WI38 (cell line): ENCODE results near the gene GRPEL1.

Source experiments
- H3K4me3 ChIP-seq: 2 replicates; pipeline ENCODE4 v1.5.1; 2011; ENCODE audit warnings: low read depth, mild to moderate bottlenecking, control low read depth, low read length
- TF ChIP-seq, protein P1 (sequence below): IDR thresholded peaks from 2 replicates; pipeline ENCODE4 v1.5.1; 2012; ENCODE audit warnings: low read depth, mild to moderate bottlenecking, control low read depth, low read length

The GRPEL1 gene

DNA sequence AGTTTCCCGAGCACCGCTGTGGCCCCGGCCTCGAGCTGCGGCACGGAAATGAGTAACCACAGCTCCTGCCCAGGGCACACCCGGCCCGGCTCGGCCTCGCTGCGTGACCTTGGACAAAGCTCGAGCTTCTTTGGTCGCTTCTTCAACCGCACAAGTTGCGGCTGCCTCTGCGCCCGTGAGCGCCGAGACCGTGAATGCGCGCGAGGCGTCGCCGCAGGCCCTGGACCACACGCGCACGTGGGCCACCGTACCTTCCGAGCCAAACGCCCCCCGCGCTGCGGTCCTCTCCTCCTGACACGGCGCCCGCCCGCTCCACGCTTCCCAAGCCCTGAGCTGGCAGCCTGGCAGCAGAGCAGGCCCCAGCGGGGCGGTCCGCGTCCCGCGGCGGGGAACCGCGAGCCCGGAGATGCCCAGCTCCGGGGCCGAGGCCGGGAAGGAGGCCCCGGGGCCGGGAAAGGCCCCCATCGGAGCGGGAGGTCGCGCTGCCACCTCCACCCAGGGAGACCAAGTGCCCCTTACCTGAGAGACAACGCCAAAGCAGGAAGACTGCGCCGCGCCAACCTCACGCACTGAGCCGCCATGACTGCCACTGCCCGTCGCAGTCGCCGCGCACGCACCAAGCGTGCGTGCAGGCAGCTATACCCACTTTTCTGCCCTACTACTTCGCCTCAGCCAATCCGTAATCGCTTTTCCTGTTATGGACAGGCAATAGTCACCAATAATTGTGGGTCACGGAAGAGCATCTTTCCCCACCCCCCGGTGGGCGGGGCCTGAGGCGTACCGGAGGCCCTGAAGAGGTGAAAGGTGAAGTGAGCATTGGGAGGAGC lies at the start of gene GRPEL1:
GRPEL1 (minus strand) TSS at position 613 of the 827 bp plus-strand sequence; CDS start at position 581, 32 bp downstream.
- peak within 1 kb of the TSS; percentile 89 for H3K4me3 ChIP-seq
- TF ChIP-seq, protein P1, sequence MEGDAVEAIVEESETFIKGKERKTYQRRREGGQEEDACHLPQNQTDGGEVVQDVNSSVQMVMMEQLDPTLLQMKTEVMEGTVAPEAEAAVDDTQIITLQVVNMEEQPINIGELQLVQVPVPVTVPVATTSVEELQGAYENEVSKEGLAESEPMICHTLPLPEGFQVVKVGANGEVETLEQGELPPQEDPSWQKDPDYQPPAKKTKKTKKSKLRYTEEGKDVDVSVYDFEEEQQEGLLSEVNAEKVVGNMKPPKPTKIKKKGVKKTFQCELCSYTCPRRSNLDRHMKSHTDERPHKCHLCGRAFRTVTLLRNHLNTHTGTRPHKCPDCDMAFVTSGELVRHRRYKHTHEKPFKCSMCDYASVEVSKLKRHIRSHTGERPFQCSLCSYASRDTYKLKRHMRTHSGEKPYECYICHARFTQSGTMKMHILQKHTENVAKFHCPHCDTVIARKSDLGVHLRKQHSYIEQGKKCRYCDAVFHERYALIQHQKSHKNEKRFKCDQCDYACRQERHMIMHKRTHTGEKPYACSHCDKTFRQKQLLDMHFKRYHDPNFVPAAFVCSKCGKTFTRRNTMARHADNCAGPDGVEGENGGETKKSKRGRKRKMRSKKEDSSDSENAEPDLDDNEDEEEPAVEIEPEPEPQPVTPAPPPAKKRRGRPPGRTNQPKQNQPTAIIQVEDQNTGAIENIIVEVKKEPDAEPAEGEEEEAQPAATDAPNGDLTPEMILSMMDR: no peak

DNA sequence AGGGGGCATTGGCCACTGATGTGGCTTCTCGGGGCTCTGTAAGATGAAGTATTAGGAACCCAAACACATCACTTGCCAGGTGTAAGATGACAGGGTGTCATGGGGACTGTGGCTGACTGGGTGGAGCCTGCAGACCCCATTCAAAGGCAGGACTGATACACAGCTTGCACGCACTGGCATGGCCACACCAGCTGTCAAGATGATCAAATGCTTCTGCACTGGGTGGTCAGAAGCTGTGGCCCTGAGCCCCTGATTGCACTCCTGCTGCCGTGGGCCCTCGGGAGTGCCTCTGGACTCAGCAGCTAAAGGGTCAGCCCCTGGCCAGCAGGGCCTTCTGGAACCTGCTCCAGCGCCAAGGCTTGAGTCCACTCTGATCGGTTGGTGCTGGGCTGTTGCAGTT lies 48.8 kb upstream of the GRPEL1 start:
- H3K4me3 ChIP-seq: no peak overlapping the region
- TF ChIP-seq, protein P1: no peak

DNA sequence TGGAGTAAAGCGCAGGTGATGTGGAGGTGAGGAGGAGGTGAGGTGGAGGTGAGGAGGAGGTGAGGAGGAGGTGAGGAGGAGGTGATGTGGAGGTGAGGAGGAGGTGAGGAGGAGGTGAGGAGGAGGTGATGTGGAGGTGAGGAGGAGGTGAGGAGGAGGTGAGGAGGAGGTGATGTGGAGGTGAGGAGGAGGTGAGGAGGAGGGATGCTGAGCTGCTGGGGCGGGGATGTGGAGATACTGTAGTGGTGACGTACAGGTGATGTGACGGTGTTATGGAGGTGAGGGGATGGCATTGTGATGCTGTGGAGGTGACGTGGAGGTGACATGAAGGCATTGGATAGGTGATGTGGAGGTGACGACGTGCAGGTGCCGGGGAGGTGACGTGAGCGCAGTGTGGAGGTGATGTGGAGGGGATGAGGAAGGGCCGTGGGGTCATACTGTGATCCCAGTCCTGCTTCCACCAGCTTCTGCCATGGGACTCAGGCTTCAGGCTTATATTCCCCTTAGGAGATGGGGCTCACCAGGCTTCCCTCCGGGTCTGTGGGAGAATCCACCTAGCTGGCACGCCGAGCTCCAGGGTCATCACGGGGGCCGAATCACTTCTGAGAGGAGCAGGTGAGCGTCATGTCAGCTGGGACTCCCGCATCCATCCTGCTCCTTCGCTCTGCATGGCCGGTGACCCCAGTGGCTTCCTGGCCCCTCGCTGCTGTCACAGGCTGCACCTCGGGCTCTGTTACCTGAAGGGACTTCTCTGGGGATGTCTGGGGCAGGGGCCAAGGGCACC lies 47.9 kb upstream of the GRPEL1 start:
- no peak overlapping the region for H3K4me3 ChIP-seq
- TF ChIP-seq, protein P1: no peak

DNA sequence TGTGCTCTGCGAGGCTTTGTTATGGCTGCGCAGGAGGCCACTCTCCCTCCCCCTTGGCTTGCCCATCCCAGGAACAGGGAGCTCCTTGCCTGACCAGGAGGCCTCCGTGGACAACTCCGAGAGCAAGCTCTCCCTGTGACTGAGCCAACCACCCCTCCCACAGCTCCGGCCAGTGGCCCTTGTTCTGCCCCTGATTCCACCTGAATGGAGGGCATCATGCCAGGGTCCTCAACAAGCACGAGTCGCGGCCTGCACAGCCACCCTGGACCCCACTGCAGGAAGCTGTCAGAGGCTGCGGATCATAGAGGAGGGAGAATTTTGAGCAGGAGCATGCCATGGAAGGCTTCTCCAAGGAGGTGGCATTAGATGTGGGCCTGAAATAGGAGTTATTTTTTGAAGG lies 44.8 kb upstream of the GRPEL1 start:
- TF ChIP-seq, protein P1: no peak
- no peak overlapping the region for H3K4me3 ChIP-seq

DNA sequence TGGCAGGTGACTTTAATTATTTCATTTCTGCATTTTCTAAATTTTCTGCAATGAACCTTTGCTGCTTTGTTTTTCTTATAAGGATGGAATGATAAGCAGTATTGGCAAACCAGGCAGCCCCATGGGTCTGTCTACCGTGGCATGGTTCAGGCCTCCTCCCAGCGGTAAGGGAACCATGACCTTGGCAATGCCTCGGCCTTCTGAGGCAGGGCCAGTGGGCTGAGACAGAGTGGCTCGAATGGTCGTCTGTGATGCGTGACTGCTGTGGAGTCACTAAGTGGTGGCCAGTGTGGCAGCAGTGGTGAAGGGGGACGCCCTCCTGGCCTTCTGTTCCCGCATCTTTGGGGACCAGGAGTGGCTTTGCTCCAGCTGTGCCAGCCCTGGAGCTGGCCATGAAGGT lies 43.6 kb upstream of the GRPEL1 start:
- H3K4me3 ChIP-seq: no peak overlapping the region
- TF ChIP-seq, protein P1: no peak

DNA sequence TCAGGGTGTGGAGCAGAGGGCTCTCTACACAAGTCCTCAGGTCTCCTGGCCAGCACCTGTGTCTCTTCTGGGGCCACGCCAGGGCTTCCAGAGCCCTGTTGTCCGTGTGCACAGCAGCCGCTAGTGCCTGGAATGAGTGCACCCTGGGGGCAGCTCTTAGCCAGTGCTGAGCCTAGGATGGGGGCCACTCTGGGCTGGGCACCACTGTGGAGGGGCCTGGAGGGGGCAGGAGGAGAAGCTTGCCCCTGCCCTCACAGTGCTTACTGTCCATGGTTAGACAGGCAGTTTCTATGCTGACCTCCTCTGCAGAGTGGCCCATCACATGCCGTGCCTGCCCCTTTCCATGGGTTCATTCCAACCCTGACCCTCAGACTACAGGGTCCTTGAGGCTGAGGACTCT lies 42.7 kb upstream of the GRPEL1 start:
- TF ChIP-seq, protein P1: no peak

DNA sequence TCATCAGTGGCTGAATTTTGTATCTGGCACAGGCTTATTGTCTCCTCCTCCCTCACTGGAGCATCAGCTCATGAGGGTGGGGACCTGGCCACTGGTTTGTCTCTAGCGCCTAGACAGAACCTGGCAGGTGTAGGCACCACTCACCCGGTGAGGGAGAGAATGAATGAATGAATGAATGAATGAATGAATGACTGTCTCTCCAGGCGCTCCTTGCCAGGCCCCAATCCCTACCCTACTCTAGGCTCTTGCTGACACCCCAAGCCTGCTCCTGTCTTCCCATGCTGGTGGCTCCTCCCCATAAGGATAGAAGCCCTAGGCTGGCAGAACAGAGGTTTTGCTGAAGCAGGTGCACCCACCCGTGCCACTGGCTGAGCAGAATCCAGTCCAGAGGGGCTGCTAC lies 41.3 kb upstream of the GRPEL1 start:
- no peak overlapping the region for H3K4me3 ChIP-seq
- TF ChIP-seq, protein P1: no peak

More for the DNA sequence above, 42.7 kb upstream of the GRPEL1 start:
- no peak overlapping the region for H3K4me3 ChIP-seq
